Activated effector memory CD4-positive, alpha-beta T cell treated with Interleukin-2 at 50 U/mL for 16 hours (primary cell): ENCODE data around the gene SPECC1.
A peak's percentile ranks its signal among the peaks of the same experiment; 100 is the strongest.
"Not testable (repeated sequence)": the region's sequence is repeated elsewhere in the genome, so short reads cannot be mapped to it uniquely, and the experiment has no call there.

Experiments
- DNase-seq: peaks from one replicate; pipeline ENCODE4 v3.0.0-alpha.2; 2020

SPECC1 gene

GRCh38 chr17:20284570-20285295, 275.6 kb downstream of the SPECC1 start:
- no peak for DNase-seq

GRCh38 chr17:20289984-20290383, 280.8 kb downstream of the SPECC1 start:
- DNase-seq = no peak

GRCh38 chr17:20291853-20292252, 282.7 kb downstream of the SPECC1 start:
- no peak for DNase-seq

DNA sequence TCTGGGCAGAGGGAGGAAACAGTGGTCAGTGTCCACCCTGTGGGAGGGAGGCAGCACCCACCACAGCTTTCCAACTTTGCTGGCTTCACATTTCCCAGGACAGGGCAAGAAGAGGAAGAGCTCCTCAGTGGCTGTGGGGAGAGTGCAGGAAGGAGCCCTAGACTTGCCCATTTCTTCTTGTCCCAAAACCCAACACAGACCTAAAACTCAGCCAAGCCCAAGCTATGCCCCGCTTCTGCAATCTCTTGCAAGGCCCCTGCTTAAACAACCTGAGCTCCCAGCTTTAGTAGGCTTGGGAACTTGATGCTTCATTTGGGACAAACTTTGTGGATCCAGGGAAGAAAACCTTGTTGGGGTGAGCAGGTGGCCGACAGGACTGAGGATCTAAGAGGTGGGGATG, 284.3 kb downstream of the SPECC1 start:
- DNase-seq = no peak

- no peak for DNase-seq
These were observed 285.0 kb downstream of the SPECC1 start for GRCh38 chr17:20294120-20294519.

- no peak for DNase-seq
These were observed 289.9 kb downstream of the SPECC1 start for GRCh38 chr17:20299013-20299412.

DNA sequence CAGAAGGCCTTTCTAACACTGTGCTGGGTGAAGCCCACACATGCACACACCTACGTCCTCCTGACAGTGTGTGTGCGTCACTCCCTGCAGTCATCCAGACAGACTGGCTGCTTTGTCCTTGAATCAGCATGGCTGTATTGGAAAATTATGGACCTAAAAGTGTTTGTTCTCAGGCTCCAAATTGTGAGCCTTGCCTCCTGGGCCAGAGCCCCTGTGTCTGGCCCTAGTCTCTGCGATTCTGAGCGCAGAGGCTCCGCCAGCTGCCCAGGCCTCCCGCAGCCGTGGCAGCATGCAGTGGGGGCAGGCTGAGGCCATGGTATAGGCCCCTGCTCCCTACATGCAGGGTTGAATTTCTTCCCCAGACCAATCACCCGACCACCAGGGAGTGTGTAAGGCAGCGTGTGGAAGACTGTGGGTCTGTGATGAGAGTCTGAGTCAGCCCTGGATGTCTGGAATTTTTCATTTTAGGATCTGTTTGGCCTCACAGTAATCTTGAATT, 291.3 kb downstream of the SPECC1 start:
- no peak for DNase-seq

GRCh38 chr17:20302246-20302917, 293.2 kb downstream of the SPECC1 start:
- no peak for DNase-seq

- no peak for DNase-seq
These were observed 295.8 kb downstream of the SPECC1 start for GRCh38 chr17:20304961-20305360.

GRCh38 chr17:20306924-20307323, 297.8 kb downstream of the SPECC1 start:
- no peak for DNase-seq

DNA sequence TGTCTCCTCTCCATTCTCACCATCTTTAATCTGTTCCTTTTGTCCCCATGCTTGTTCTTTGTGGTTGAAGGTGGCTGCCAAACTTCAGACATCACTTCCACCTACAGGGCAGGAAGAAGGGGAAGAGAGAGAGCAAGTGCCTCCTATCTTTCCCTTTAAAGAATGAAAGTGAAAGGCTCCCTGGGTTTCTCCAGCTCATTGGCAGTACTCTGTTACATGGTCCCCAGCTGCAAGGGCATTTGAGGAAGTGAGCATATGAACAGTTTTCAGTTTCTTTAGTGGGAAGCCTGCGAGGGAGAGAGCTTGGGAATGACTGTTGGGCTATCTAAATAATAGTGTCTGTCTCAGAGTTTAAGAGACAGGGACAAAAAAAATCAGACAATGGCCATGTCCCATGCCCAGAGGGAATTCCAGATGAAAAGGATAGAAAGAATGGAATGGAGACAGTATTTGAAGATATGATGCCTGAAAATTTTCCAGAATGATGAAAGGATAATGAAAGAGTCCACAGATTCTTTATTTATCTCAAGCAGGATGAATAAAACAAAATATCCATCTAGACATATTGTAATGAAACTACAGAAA, 298.3 kb downstream of the SPECC1 start:
- DNase-seq = no peak

DNA sequence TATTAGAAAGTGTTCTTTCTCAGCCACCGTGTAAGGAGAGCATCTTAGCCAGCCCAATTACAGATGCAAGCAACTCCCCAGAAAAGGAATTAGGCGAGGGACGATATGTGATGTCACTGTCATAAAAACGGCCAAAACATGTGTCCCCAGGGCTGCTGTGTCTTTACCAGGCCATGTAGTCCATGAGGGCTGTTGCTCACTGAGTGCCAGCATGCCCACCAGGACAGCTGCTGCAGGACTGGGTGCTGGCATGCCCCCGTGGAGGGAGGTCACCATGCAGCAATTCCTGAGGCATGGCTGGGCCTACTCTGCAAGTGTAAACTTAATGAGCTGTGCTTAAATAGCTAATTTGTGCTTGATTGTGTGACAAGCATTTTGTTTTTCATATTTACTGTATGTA, 301.3 kb downstream of the SPECC1 start:
- DNase-seq = no peak

GRCh38 chr17:20313306-20313705, 304.1 kb downstream of the SPECC1 start:
- no peak for DNase-seq

- no peak for DNase-seq
These were observed 304.7 kb downstream of the SPECC1 start for GRCh38 chr17:20313891-20314290.

DNA sequence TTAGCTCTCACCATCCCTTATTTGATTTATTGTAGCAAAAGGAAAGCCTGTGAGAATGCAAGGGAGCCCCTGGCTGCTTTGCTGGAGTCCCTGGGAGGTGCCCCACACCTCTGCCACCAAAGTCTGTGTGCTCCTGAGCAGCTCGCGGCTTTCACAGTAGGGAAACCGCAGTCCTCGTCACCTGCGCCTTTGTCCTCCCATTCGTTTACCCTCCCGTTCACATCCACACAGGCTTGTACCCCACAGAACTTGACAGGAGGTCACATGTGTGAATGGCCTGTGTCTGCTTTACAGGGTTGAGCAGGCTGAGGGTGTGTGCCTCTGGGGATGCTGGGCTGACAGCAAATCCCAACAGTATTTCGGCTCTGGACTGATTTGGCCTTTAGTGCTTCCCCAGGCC, 305.7 kb downstream of the SPECC1 start:
- no peak for DNase-seq

DNA sequence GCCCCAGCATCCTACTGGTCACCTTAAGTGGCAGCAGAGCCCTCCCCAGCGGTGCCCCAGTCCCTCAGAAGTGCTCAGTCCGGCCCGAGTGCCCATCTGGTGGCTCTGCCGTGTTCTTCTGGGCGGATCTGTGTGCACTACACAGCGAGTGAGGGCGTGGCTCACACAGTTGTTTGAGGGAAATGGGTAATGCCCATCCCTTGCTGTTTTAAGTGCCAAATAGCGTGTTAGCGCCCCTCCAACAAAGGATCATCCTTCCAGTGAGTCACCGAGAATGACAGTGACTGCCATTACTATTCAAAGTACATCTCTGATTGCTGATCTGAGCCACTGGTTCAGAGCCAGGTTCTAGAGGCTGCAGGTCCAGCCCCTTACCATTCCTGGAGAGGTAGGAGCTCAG, 306.2 kb downstream of the SPECC1 start:
- no peak for DNase-seq

DNA sequence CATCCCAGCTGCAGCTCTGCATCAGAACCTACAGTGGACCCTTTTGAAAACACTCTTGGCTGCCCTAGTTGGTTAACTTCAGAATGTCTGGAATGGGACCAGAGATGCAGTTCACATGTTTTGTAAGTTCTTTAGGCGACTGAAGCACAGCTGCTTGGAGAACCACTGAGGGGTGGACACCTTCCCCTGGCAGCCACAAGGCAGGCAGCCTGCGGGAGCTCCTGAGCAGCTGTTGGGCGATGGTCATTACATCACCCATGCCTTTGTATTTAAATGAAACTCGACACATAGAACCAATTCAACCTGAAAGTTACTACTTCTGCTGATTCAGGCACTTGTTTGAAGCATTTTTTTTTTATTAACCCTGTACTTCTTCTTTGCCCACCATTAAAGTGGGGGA, 306.7 kb downstream of the SPECC1 start:
- DNase-seq = no peak

GRCh38 chr17:20320535-20321229, 311.5 kb downstream of the SPECC1 start:
- peak; percentile 71 for DNase-seq

DNA sequence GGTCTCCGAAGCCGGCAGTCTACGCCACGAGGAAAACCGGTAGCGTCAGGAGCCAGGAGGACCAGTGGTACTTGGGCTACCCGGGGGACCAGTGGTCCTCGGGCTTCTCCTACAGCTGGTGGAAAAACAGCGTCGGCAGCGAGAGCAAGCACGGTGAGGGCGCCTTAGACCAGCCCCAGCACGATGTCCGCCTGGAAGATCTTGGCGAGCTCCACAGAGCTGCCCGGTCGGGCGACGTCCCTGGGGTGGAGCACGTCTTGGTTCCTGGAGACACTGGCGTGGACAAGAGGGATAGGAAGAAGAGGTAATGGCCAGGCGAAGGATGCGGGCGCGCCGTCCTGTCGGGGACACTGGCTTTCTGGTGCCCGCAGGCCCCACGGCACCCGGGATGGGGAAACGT, 312.2 kb downstream of the SPECC1 start:
- DNase-seq = not testable (repeated sequence)

DNA sequence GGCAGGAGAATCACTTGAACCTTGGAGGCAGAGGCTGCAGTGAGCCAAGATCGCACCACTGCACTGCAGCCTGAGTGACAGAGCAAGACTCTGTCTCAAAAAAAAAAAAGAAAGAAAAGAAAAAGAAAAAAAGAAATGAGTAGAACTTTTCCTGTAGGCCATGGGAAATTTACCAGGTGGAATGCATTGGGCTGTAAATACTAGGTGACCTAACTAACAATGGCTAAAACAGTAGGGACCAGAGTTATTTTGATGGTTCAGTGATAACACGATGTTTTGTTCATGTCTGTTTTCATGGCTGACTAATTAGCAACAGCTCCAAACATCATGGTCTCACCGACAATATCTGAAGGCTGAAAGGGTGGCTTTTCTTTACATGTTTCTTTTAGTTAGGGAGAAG, 318.6 kb downstream of the SPECC1 start:
- DNase-seq = not testable (repeated sequence)

GRCh38 chr17:20351405-20351804, 342.2 kb downstream of the SPECC1 start:
- DNase-seq = not testable (repeated sequence)

DNA sequence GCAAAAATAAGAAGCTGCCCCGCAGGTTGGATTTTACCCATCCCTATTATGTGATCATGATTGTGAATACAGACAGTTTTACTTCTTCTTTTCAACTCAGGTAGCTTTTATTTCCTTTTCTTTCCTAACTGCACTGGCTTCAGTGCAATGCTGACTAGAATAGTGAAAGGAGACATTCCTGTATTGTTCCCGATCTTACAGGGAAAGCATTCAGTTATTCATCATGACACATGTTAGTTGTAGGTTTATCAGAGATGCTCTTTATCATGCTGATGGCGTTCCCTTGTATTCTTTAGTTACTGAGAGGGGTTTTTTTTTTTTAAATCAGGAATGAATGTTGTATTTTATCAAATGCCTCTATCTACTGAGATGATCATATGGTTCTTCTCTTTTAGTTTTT, 343.4 kb downstream of the SPECC1 start:
- not testable (repeated sequence) for DNase-seq

DNA sequence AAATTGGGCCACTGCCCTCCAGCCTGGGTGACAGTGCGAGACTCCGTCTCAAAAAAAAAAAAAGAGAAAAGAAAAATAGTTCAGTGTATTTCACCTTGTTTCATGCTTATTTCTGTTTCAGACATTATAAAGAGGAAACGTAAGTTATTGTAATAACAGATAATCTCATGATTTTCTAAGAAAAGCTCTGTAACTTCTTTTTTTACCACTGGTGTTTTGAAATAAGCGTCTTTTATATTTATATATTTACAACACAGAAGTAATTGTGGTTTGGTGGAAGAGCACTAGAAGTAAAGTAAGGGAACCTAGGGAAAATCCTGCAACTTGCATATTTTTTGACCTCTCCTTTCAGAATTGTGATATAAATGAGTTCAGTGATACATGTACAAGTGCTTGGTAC, 354.7 kb downstream of the SPECC1 start:
- not testable (repeated sequence) for DNase-seq
